GM21526 (cell line): ENCODE results near the gene KIF2C.
"Not testable (repeated sequence)": the region's sequence is repeated elsewhere in the genome, so short reads cannot be mapped to it uniquely, and the experiment has no call there.

ENCODE experiments used
- ATAC-seq: cut with Tn5 transposase; IDR thresholded peaks from one replicate; pipeline ENCODE4 v1.9.1; 2021; ENCODE audit warnings: moderate library complexity; ENCODE audit not compliant: unreplicated experiment, low FRiP score

KIF2C gene

GRCh38 chr1:44790968-44791801, 51.5 kb downstream of the KIF2C start:
- ATAC-seq: no peak

DNA sequence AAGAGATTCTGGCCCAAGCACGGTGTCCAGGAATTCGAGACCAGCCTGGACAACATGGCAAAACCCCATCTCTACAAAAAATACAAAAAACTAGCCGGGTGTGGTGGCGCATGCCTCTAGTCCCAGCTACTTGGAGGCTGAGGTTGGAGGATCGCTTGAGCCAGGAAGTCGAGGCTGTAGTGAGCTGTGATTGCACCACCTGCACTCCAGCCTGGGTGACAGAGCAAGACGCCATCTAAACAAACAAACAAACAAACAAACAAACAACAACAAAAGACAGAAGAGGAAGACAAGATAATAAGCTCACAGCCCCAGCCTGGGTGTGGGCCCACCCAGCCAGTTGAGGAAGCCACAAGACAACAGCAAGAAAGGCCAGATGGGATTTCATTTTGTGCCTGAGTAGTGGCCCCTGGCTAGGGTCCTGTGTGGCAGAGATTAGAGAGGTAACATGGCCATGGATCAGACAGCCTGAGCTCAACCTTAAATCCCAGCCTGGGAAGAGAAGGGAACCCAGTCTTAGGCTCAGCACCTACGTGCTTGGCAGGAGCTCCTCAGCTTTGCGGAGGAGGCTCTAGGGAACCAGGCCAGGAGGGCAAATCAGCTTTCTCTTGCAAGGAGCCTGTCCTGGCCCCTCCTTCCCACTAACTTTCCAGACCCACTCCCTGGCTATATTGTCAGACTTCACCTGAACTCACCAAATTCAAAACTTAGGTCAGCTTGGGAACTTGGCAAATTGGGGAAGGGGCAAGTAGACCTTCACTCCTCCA, 53.3 kb downstream of the KIF2C start:
- ATAC-seq: no peak

DNA sequence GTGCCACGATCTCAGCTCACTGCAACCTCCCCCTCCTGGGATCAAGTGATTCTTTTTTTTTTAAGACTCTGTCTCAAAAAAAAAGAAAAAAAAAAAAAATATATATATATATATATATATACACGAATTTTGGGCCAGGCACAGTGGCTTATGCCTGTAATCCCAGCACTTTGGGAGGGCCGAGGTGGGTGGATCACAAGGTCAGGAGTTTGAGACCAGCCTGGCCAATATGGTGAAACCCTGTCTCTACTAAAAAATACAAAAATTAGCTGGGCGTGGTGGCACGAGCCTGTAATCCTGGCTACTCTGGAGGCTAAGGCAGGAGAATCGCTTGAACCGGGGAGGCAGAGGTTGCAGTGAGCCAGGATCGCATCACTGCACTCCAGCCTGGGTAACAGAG, 58.2 kb downstream of the KIF2C start:
- not testable (repeated sequence) for ATAC-seq

- no peak for ATAC-seq
These were observed 59.1 kb downstream of the KIF2C start for GRCh38 chr1:44798481-44799365.

GRCh38 chr1:44799770-44800584, 60.3 kb downstream of the KIF2C start, which contains the start of gene PLK3:
TSS of gene PLK3 (plus strand) at chr1:44800377. CDS start at chr1:44800464, 87 bp downstream.
- peak; percentile 71 for ATAC-seq

DNA sequence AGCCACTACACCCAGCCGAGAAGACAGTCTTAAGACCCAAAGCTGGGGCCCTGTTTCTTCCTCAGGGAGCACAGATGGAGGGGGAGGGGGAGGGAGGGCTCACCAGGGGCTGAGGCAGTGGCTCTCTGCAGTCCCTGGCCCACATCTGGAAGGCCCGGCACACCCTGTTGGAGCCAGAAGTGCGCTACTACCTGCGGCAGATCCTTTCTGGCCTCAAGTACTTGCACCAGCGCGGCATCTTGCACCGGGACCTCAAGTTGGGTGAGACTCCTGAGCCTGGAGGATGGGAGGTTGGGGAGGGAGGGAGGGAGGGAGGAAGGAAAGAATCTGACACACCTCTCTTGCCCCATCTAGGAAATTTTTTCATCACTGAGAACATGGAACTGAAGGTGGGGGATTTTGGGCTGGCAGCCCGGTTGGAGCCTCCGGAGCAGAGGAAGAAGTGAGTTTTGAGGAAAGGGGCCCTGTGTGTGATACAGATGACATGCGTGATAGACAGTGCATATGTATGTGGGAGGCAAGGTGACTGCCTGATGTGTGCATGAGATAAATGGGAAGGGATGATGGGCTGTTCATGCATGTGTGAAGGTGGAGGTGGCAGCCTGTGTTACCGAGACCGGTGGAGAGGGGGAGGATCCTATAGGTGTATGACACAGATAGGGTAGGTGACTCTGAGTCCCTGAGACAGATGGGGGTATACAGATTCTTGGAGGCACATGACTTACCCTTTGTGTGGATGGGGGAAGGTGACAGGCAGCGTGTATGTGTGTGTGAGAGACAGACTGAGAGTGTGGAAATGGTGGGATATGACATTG, 62.1 kb downstream of the KIF2C start:
- no peak for ATAC-seq

- no peak for ATAC-seq
These were observed 62.8 kb downstream of the KIF2C start for GRCh38 chr1:44802306-44803061.

DNA sequence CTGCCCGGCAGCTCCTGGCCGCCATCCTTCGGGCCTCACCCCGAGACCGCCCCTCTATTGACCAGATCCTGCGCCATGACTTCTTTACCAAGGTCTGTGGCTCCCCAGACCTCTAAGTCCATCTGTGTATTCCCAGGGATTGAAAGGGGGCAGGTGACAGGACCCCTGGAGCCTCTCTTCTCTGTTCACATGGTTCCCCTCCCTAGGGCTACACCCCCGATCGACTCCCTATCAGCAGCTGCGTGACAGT, 63.4 kb downstream of the KIF2C start:
- ATAC-seq: no peak

DNA sequence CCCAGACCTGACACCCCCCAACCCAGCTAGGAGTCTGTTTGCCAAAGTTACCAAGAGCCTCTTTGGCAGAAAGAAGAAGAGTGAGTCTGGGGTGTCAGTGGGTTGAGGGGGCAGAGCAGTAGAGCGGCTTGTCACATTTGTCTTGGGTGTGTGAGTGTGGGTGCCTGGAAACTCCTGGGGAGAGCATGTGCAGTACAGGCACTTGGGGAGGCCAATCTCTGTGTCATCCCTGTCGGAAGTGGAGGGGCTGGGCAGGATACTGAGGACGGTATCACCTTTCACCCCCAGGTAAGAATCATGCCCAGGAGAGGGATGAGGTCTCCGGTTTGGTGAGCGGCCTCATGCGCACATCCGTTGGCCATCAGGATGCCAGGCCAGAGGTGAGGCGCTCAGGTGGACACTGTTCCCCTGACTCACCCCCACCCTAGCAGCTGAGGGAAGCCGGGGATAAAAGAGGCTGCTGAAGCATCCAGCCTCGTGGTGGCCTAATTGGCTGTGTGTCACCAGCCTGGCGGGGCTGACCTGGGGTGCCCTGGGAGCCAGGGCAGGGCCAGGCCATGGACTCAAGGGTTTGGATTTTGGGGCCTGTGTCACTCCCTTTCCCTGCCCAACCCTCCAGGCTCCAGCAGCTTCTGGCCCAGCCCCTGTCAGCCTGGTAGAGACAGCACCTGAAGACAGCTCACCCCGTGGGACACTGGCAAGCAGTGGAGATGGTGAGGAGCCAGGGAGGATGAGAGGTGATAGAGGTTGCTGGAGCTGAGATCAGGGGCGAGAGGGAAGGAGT, 63.9 kb downstream of the KIF2C start:
- ATAC-seq: no peak

GRCh38 chr1:44805311-44806024, 65.8 kb downstream of the KIF2C start:
- no peak for ATAC-seq

DNA sequence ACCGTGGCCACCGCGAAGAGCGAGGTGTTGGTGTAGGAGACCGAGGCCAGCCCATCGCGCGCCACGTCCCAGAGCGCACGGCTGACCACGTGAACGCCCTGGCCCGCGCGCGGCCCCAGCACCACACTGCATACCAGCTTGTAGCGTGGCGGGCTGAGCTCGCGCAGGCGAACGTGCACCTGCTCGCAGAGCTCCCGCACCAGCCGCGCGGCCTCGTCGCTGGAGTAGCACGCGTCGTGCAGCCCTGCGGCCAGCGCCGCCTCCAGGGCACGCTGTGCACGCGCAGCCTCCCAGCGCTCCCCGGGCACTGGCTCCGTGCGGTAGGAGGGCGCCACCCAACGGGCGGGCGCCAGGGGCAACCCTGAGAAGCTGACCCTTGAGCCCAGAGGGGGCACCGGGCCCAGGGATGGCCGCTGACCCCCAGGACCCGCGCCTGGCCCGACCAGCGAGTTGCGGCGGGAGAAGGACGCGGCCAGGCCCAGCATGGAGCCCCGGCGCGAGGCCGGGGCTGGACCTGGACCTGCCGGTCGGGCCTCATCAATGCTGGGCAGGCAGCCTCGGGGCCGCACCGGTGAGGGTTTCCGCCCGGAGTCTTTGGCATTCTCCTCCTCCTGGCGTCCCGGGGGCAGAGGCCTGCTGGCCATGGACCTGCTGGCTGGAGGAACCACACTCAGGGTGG, 66.5 kb downstream of the KIF2C start:
- ATAC-seq: no peak

GRCh38 chr1:44806704-44807363, 67.2 kb downstream of the KIF2C start, which contains the start of gene DYNLT4:
TSS of gene DYNLT4 (minus strand) at chr1:44807351. CDS start at chr1:44806668, 683 bp downstream.
- ATAC-seq: no peak

DNA sequence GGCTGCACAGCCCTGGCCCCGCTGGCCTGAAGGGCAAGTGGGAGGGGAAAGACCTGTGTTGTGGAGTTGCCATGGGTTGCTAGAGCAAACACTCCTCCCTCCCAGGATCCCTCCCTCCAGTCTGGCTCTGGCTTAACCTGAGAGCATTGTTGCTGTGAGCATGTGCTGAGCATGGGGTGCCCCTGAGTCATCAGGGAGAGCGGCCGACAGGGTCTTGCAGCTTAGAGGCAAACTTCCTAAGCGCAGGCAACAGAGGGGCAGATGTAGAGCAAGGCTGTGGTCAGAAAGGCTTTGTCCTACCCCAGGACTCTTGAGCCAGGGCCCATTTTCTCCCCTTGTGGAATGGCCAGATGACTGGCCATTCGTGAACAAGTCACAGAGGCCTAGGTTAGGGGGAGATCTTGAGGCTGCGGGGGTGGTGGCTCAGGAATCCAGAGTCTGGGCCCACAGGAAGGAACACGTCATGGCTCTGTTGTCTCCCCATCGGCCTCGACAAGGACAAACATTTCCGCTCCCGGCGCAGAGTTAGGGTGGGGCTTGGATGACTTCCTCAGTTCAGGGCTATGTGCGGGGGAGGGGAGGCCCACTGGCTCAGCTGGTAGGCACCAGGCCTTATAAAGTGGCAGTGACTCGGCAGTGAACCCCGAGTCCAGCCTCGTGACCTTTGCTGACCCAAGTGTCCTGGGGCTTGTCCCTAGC, 67.9 kb downstream of the KIF2C start:
- no peak for ATAC-seq

DNA sequence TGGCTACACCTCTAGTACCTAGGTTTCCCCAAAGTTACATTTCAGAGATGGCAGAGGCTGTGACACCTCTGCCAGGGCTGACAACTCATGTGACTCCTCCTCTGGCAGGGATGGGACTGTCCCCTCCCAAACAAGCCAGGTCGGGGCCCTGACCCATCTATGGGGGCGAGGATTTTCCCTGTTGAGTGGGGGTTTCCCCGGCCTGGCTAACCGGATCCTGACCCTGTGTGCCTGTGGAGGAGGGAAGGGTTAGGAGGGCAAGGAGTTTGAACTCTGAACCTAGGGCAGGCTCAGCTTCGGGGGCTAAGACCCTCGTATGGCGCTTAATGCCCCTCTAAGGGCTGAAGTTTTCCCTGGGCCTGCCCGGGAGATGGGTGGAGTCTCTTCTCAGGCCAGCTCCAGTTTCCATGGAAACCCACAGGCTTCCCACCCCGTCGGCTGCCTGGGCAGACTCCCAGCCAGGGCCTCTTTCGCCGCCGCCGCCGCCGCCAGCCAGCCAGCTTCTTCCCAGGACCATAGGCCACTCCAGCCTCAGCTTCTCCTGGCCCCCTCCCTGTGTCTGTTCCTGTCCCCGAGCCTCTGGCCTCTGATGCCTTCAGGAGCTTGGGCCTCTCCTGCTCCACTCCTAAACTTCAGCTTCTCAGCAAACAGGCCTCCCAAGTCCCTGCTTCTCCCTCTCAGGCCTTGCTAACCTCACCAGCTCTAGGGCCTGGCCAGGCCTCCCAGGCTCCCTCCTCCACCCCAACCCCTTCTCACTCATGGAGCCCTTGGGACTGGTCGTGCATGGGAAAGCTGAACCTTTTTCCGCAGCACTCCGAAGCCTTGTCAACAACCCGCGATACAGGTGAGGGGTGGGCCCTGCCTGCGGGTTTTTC, 68.7 kb downstream of the KIF2C start, which contains the start of gene BTBD19:
Gene BTBD19 (plus strand): TSS at position 461 of the 875 bp plus-strand sequence. CDS start 298 bp downstream, at position 759.
- no peak for ATAC-seq
